ENCODE measurements around the gene CCND1.

GRCh38 chr11:69614085-69614484 lies 26.9 kb upstream of the CCND1 start:
- TF ChIP-seq CTCF (conservative IDR thresholded peaks at IDR 0.05; ENCODE audit: low read depth, low read length), result no peak
- no peak for TF ChIP-seq EZH2 (IDR thresholded peaks at IDR 0.05; ENCODE audit: borderline replicate concordance, low read depth, low read length, poor library complexity, severe bottlenecking)

Data from A673 (cell line).